OCI-M2 (cell line): ENCODE results near the gene PDE9A.

Source experiments
- DNase-seq: peaks from one replicate; lab custom pipeline; 2025; ENCODE audit not compliant: unreplicated experiment; lab: John Stamatoyannopoulos, UW

Gene PDE9A

DNA sequence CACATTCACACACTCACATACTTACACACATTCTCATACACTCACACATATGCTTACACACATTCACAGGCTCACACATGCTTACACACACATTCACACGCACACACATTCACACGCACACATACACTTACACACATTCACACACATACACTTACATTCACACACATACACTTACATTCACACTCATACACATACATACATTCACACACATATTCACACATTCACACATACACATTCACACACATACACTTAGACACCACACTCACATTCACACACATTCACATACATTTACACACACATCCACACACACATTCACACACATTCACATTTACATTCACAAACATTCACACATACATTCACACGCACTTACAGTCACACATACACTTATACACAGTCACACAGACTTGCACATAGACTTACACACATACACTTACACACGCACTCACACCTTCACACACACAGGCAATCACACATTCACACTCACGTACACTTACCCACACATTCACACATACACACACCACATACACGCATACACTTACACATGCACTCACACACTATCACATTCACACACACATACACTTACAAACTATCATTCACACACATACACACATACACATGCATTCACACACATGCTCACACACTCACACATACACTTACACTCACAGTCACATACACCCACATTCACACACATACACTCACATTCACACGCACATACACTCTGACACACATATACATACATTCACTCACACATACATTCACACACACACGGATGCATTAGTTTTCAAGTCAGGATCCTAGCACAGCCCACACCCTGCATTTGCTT, 16.8 kb downstream of the PDE9A start:
- no peak for DNase-seq

DNA sequence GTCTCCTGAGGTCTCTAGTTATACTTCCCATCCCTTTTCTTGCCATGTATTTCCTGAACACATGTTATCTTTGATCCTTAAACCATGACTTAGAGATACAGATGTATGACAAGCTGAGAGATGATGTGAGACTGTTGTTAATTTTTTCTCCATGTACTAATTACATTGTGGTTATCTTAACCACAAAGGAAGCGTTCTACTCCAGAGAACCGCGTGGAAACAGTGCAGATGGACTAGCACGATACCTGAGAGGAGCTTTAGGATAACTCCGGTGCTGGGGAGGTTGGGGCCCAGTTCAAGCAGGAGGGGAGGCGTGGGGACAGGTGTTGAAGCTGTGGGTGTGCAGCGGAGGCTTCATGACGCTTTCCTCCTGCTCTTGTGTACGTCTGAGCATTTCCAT, 17.5 kb downstream of the PDE9A start:
- DNase-seq, result no peak

DNA sequence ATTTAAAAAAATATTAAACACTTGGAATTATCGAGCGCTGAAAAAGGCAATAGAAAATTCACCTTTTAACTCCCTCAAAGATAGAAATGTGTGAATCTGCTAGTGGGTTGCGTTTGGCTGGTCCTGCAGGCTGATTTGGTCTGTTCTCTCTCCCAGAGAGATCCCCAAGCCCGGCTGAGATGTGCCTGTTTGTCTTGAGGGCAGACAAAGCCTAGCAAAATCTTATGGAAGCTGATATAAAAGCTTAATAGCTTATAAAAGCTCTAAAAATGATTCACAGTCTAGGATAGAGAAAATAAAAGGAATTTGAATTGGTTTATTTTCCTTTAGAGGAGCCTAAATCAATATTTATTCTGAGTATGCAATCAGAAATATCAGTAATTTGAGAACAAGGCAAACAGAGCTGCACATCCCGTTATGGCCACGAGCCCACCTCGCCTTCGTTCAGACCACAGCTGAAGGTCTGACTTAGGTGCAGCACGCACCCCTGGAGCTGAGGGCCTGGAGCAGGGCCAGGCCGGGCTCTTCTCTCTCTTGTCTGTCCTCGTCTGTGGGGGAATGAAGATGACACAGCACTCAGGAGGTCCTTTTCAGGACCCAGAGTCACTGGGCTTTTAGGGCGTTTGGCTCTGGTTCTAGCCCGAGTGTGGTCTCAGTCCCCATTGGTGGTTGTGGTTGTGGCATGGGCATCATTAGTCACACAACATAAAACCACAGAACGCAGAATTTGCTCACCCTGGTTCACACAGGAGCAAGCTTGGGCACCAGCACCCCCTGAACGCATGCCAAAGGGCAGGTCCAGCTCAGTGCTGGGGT, 18.6 kb downstream of the PDE9A start:
- no peak for DNase-seq

DNA sequence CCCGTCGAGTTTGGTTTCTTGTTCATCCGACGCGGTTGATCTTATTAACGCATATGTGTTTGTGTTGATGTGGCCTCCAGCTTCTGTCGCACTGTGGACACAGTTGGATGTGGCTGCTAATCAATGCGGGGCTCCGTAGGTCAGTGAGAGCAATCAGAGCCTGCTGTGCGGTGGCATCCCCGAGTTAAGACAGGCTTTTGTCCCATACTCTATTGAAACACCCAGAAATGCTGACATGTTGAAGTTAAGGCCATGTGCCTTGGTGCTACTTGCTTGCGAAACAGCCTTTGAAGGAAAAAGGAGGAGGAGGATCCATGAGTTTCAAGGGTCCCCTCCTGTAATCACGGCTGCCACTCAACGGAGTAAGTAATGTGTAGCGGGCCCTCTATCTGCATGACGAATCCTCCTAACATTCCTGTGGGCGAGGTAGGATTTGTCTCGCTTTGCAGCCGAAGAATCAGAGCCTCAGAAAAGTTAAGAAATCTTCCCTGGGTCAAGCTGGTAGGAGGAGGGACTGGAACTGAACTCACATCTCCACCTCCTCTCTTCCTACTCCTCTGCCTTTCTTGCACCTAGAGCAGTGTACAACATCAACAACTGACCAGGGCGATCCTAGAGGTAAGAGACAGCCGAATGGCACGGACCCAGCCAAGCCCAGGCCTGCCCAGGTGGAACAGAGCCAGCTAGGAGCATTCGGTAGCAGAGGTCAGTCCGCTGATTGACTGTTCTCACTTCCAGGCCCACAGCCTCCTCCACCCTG, 19.5 kb downstream of the PDE9A start:
- no peak for DNase-seq

DNA sequence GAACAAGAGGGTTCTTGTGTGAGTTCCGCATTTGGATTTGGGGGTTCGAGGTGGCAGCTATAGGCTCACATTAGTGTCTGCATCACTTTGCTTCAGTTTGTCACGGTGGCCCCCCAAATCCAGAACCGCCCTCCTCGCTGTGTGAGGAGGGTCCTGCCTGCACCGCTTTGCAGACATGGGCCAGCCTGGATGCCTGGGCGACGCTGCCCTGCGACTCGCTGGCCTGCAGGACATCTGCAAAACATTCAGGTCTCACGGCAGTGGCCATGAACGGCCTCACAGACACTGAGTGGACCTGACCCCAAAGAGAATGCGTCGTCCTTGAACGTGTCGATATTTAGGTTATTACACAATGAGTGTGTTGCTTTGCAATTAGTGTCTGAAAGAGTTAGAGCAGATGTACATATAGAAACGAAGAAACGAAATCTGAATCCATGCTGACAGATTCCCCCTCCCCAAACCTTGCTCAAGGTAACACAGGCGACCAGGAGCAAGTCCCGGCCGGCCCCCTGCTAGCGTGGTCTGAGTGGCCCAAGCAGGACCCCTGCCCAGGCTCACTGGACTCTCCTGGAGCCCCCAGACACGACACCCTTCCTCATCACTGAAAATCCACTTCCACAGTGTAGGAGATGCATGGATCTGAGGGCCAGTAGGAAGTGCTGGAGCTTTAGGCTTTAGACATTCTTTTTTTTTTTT, 20.4 kb downstream of the PDE9A start:
- DNase-seq, result no peak

DNA sequence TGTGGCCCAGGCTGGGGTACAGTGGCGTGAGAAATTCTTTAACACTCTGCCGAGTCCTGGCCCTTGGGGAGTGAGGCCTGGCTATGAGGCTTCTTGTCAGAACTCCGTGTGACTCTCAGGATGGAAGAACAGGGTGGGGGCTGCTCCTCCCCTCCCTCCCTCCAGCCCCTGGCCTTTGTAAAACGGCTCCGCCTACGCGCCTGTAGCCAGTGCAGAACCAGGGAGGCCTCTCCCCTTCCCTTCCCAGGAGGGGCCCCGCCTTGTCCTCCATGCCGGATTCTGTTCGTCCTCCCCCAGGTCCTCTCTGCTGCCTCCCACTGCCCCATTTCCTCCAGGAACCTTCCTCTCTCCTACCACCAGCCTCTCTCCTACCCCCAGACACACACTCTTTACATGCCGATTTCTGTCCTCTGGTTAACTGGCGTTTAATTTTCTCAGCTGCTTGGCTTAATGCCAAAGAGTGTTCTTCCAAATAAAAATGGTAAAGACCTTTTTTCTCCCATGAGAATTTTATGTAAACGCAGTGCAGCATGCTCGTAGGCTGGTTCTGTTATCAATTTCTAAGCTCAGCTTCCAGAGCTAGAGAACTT, 21.0 kb downstream of the PDE9A start:
- DNase-seq, result no peak

DNA sequence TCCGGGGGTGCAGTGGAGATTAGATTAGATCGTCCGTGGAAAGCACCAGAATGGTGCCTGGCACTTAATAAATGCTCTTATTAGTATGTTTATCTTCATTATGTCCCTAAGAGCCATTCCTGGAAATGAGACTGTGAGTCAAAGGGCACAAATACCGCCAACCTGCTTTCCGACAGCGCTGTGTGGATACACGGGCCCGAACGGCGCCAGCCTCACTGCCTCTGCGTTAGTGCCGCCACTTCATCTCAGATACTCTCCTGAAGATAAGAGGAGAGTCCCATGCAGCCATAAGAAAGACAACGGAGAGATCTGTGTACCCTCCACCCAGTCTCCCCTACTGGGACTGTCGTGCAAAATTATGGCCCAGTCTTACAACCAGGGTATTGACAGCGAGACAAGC, 22.0 kb downstream of the PDE9A start:
- DNase-seq, result no peak

DNA sequence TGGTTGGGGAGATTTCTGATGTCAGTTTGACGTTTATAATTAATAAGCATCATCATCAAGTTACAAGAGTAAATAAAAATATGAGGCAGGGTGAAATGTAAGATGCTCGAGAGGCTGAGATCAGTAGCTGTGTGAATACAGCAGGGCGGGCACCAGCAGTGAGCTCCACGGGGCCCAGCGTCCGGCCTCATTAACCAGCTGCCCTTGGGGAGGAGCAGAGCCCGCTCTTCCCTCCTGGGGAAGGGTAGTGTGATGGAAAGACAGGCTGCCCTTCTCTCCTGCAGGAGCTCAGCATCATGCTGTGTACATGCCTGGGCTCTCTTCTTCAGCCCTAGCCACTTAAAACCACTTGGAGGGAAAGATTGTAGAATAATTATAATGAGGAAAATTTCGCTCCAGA, 23.4 kb downstream of the PDE9A start:
- no peak for DNase-seq

DNA sequence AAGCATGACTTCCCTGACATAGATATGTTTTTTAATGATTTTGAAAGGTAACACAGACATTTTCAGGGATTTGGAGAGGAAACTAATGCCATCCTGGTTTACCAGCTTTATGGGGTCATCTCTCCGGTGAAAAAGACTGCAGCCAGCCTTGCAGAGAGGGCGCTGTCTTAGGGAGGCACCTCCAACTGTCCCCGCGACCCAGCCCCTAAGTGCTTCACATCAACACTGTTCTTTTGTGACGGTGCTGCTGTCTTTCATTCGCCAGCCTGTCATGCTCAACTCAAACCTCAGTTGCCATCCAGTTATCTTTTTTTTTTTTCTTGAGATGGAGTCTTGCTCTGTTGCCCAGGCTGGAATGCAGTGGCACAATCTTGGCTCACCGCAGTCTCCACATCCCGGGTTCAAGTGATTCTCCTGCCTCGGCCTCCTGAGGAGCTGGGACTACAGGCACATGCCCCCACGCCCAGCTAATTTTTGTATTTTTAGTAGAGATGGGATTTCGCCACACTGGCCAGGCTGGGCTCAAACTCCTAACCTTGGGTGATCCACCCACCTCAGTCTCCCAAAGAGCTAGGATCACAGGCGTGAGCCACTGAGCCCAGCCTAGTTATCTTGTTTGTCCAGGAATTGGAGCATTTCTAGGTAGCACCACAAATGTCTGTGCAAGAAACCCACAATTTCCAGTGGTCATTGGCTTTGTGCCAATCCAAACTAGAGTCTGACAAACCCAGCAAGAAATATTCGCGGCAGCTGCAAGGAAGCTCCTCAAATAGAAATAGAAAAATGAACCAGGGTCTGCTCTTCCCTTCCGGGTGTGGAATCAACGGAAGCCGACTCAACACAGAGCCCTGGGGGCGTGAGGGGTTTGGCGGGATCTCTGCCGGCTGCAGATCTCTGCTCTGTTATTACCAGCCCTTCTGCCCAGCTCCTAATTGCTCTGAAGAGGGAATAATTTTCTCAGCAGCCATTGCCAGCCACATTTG, 24.2 kb downstream of the PDE9A start:
- DNase-seq, result no peak

DNA sequence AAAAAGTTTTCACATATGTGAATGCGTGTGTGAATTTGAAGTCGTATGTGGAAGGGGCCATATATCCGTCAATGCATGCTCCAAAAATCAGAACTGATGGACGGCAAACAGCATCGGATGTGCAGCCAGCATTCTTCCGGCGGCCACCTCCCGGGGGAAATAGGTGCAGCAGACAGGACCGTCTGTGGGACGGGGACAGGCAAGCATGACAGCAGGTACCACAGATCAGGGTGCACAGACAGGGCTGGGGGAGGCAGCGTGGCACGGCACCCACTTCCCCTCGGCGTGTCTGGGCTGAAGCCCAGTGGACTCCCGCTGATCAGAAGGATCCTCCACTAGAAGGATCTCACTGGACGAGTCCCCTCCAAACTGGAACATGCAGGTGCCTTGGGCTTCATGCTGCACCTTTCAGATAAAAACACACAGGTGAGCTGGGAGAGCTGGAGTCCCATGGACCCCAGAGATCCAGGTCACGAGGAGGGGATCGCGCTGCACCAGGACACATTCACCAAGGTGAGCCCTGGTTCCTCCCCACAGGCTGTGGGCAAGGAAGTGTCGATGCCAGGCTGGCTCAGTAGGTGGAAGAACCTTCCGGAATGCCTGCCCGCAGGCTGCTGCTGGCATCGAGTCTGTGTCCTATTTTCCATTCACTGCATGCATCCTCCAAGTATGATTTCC, 25.3 kb downstream of the PDE9A start:
- DNase-seq, result no peak

DNA sequence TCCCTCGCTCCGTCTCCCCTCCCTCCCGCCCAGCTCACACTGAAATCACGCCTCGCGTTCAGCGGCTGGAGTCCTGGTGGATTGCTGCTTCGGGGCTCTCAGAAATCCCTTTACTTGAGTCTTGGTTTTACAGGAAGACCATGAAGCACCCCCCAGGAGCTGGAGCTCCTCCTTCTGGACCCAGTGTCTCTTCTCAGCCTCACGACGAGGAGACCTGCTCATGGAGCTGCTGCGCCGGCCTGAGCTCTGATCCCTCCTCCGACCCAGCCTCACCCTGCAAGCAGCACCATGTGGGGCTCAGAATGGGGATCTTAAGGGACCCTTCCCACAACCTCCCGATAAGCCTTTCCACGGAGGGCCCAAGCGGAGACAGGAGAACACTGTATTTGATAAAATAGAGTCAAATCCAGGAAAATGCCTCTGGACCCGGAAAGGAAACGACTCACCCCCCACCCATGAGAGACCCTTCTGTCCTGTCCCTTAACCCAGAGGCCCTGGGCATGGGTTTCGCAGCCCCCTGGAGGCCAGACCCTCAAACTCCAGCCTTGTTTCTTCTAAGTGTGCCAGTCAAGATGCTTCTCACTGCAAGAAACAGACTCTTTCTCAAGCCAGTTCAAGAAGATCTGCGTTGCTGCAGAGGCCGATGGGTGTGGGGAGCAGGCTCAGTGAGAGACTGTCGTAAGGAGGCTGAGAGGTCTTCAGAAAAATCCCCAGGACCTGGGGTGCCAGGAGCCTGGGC, 26.1 kb downstream of the PDE9A start:
- no peak for DNase-seq

DNA sequence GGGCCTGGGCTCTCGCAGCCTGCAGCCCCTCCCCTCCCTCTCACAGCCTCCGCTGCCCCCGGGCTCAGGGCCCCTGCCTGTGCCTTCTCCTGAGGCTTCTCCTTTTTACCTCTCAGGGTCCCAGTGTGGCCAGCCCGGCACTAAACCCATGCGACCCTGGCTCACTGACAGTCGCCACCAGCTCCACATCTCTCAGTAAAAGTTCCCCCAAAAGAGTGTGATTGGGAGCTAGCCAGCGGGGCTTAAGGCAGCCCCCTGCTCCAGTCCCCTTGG, 26.6 kb downstream of the PDE9A start:
- no peak for DNase-seq

DNA sequence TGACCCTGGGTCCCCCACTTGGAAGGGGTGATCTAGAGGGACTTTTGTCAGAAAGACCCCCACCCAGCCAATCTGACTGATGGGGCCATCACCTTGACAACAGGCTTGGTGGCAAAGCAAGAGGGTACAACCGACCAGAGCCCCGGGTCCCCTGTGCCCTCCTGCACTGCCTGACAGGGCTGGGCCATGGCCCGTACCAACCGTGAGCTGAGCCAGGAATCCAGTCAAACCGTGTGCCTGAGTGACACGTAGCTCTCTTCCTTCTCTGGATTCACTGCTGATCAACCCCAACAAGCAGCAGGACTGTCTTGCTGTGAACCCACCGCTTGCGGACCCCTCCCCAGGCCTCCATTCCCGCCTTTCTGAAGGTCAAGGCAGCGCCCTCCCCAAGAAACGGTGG, 27.0 kb downstream of the PDE9A start:
- DNase-seq, result no peak

DNA sequence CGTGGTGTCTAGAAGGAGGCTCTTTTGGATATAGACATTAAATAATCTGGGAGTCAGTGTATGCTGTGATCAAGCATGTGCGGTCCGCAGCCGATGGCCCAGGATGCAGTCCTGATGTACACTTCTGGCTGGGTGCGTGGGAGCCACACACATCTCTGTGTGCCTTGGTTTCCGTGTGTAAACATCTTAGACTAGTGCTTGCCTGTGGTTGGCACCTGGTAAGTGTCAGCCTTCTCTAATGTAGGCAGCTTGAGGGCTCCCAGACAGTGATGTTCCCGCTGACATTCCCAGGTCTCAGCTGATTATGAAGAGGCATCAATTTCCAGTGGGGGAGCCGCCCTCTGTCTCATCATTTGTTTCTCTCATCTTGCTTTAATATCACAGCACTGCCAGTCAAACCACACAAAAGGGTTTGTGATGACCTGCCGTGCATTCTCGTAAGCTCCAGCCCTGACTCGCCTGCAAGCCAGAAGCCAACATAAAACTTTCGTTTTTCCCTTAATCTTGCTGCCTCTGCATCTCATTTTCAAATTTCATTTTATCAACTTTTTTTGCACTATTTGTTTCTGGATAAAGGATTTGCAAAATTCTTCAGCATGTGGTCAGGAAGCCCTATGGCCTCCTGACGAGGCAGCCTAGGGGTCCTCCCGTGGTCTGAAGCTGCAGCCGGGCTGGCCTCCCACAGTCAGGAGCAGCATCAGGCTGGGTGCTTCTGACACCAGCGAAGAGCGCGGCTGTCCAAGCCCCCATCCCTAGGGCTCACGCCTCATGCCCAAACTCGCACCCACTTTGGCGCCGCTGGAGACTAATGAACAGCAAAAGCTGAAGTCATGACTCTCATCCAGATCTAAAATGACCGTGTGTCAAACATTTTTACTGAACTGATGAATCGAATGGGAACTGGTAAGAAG, 28.1 kb downstream of the PDE9A start:
- DNase-seq, result no peak

DNA sequence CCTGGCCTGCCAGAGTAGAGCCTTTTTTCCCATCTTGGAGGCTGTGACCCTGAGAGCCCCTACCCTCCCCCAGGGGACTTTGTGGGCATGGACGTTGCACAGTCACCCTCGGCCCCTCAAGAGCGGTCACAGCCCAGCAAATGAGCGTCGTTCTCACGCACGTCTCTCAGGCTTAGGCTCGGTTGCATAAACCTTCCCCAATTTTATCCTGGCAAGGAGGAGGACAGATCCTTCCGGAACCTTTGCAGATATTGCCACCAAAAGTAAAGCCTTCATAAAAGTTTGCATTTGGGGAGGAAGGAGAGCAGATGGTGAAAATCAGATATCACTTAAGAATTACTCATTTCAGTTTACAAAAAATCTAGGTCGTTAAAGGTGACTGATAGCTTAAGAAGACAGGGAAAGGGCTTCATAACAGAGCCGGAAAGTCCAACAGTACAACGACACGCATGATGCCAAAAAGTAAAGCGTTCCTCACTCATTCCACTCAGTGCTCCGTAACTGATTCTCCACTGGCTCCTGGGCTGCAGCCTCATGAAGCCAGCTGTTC, 29.3 kb downstream of the PDE9A start:
- no peak for DNase-seq

DNA sequence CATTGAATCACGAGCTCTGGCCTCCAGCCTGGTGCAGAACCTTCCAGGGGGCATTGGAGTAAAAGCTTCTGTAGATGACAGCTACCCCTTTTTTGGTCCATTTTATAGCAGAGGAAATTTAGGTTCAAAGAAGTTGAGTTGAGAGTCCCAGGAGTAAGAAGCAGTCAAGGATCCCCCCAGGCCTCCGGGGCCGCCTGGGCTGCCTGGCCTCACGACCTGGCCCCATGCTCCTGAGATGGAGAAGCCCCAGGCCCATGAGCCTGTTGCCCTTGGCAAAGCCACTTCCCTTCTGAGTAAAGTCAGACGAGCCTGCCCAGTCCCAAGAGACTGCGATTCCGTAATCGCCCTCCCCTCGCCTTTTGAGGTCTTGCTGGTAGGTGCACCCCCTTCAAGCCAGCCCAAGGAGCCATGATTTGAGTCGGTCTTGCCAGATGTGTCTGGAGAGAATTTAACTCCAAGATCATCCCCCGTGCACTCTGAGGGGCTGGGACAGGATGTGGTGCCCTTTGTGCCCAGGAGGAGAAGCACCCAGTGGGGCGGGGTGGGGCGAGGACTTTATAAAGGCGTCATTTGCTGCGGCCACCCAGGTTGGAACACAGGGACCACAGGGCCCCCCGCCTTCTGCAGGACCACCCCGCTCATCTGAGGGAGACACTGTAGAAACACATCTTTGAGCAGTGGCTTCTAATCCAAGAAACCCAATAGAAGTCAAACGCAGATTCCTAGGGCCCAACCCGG, 30.1 kb downstream of the PDE9A start:
- DNase-seq, result no peak
